ENCODE measurements around the gene MAPK7.

MAPK7 gene

GRCh38 chr17:19364699-19365498 lies 13.4 kb upstream of the MAPK7 start:
- DNase-seq: no peak

GRCh38 chr17:19365499-19365817 lies 12.8 kb upstream of the MAPK7 start:
- DNase-seq: no peak

- no peak for DNase-seq
Observed at GRCh38 chr17:19365833-19366636, 12.3 kb upstream of the MAPK7 start.

GRCh38 chr17:19366637-19366972 lies 11.7 kb upstream of the MAPK7 start:
- no peak for DNase-seq

- DNase-seq: no peak
Observed at GRCh38 chr17:19368229-19368628, 10.1 kb upstream of the MAPK7 start.

- no peak for DNase-seq
Observed at GRCh38 chr17:19369107-19369778, 9.1 kb upstream of the MAPK7 start.

- no peak for DNase-seq
Observed at GRCh38 chr17:19369846-19370492, 8.3 kb upstream of the MAPK7 start.

GRCh38 chr17:19370493-19370960 lies 7.8 kb upstream of the MAPK7 start:
- no peak for DNase-seq

GRCh38 chr17:19371259-19372010 lies 6.9 kb upstream of the MAPK7 start:
- no peak for DNase-seq

GRCh38 chr17:19372011-19372370 lies 6.3 kb upstream of the MAPK7 start:
- no peak for DNase-seq

- no peak for DNase-seq
Observed at GRCh38 chr17:19372439-19372838, 5.9 kb upstream of the MAPK7 start.

- DNase-seq: no peak
Observed at GRCh38 chr17:19372866-19373504, 5.3 kb upstream of the MAPK7 start.

- no peak for DNase-seq
Observed at GRCh38 chr17:19374136-19374535, 4.2 kb upstream of the MAPK7 start.

GRCh38 chr17:19375732-19376131 lies 2.6 kb upstream of the MAPK7 start:
- DNase-seq: no peak

- DNase-seq: peak; percentile 41
Observed at GRCh38 chr17:19376811-19377210, 1.5 kb upstream of the MAPK7 start.

GRCh38 chr17:19377602-19378415 lies 489 bp upstream of the MAPK7 start:
- DNase-seq: peak; percentile 98

GRCh38 chr17:19379361-19380065 lies 1.2 kb downstream of the MAPK7 start:
- no peak for DNase-seq

GRCh38 chr17:19380481-19381301 lies 2.4 kb downstream of the MAPK7 start:
- no peak for DNase-seq

- no peak for DNase-seq
Observed at GRCh38 chr17:19381361-19381740, 3.1 kb downstream of the MAPK7 start.
